ELF-1 (cell line): ENCODE results near the gene HTR1D.
"Not testable (repeated sequence)": the region's sequence is repeated elsewhere in the genome, so short reads cannot be mapped to it uniquely, and the experiment has no call there.

Experiments
- DNase-seq: peaks from one replicate; pipeline ENCODE4 v3.0.0-alpha.2; 2016; ENCODE audit warnings: low read depth, low spot score

The HTR1D gene

GRCh38 chr1:23217421-23218115, at the start of gene HTR1D:
Gene HTR1D, minus strand, starts transcription at chr1:23217502. Its CDS starts 23,283 bp downstream, at chr1:23194219.
- peak; percentile 40 for DNase-seq

- DNase-seq, result peak; percentile 81
Observed at GRCh38 chr1:23263380-23263887, 46.1 kb upstream of the HTR1D start.

DNA sequence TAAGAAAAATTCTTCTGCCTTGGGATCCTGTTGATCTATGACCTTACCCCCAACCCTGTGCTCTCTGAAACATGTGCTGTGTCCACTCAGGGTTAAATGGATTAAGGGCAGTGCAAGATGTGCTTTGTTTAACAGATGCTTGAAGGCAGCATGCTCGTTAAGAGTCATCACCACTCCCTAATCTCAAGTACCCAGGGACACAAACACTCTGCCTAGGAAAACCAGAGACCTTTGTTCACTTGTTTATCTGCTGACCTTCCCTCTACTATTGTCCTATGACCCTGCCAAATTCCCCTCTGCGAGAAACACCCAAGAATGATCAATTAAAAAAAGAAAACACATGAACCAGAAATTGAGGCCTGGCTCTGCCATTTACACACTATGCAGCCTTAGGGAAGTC, 40.8 kb upstream of the HTR1D start:
- DNase-seq, result not testable (repeated sequence)

DNA sequence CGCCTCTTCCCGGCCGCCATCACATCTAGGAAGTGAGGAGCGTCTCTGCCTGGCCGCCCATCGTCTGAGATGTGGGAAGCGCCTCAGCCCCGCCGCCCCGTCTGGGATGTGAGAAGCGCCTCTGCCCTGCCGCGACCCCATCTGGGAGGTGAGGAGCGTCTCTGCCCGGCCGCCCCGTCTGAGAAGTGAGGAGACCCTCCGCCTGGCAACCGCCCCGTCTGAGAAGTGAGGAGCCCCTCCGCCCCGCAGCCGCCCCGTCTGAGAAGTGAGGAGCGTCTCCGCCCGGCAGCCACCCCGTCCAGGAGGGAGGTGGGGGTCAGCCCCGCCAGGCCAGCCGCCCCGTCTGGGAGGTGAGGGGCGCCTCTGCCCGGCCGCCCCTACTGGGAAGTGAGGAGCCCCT, 40.1 kb upstream of the HTR1D start:
- DNase-seq, result not testable (repeated sequence)

- no peak for DNase-seq
Observed at GRCh38 chr1:23254584-23254983, 37.3 kb upstream of the HTR1D start.

GRCh38 chr1:23251812-23252211, 34.5 kb upstream of the HTR1D start:
- DNase-seq, result no peak

DNA sequence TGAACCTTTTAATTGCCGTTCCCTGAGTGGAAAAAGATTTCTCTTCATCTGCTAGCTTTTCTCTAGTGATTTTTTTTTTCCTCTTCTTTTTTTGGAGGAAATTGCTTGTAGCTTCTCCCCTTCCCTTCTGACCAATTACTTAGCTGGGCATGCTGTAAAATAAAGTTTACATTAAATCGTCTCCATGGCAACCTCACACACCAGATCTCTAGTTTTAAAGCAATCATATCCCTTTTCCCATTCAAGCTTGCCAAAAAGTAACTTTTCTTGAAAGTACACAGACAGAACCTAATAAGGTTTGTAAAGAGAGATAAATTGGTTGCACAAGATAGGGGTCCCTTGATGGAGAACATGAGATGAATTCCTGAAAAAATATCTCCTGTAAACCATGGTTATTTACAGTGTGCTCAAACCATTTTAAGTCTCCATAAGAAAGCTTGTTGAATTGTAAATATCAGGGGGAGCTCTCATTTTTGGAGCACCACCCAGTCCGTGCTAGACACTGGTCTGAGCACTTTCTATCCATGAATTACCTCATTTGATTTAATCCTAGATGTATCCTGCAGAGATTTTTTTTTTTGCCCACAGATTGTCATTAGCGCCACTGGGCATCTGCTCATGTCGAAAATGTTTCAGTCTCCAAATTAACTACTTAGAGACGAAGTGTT, 32.6 kb upstream of the HTR1D start:
- no peak for DNase-seq

GRCh38 chr1:23247276-23247675, 30.0 kb upstream of the HTR1D start:
- DNase-seq, result no peak

- no peak for DNase-seq
Observed at GRCh38 chr1:23246274-23246673, 29.0 kb upstream of the HTR1D start.

- DNase-seq, result no peak
Observed at GRCh38 chr1:23244256-23244761, 27.0 kb upstream of the HTR1D start.

DNA sequence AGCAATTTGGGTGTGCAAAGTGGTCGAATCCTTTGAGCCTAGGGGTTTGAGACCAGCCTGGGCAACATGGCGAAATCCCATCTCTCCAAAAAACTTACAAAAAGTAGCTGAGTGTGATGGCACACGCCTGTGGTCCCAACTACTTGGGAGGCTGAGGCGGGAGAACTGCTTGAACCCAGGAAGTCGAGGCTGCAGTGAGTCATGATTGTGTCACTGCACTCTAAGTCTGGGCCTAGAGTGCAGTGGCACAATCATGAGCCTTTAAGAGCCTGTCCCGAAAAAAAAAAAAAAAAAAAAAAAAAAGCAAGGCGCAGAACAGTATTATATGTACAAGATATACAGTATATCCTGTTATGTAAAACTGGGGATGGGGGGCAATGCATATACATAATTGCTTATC, 25.1 kb upstream of the HTR1D start:
- no peak for DNase-seq

DNA sequence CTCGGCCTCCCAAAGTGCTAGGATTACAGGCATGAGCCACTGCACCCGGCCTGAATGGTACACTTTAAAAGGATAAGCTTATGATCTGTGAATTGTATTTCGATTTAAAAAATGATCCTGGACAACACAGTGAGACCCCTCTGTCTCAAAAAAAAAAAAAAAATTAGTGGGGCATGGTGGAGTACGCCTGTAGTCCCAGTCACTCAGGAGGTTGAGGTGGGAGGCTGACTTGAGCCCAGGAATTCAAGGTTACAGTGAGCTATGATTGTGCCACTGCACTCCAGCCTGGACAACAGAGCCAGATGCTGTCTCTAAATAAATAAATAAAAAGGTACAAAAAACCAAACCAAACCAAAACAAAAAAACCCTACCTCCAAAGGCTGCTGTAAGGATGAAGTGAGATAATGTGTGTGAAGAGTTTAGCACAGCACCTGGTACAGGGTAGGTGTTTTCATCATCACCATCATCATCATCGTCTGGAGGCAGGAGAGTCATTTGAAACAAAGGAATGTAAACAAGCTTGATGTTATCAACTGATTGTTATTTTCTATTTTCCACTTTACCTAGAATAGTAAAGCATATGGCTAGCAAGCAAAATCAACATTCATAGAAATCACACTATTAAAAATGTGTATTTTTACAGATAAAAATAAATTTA, 22.5 kb upstream of the HTR1D start:
- DNase-seq, result no peak

DNA sequence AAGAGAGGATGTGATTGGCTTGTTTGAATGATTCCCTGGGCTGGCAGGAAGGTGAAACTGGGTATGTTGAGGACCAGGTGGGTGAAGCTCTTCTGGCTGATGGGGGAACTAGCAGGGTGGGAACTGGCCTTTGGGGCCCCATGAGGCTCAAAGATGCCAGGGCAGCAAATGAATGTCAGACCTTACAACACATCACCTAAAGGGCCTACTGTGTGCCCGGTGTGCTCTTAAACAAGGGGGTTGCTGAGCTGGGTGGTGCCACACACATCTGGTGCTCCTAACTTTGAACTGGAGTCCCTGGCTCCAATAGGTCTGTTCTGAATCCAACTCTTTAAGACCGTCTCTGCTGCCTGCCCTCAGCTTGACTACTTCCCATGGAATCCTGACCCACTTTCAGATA, 21.3 kb upstream of the HTR1D start:
- DNase-seq, result no peak

DNA sequence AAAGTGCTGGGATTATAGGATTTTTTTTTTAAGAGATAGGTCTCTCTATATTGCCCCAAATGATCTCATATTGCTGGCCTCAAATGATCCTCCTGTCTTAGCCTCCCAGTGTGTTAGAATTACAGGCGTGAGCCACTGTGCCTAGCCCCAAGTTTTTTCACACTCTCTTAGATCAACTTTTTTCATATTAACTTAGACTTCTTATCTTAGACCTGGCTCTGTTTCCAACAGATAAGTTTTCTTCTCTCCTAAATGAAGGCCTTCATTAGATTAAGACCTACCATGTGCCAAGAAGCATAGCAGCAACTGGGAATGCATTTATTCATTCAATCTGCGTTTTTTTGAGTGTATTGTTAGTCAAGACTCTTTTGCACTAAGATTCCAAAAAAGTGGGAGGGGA, 20.2 kb upstream of the HTR1D start:
- DNase-seq, result no peak

DNA sequence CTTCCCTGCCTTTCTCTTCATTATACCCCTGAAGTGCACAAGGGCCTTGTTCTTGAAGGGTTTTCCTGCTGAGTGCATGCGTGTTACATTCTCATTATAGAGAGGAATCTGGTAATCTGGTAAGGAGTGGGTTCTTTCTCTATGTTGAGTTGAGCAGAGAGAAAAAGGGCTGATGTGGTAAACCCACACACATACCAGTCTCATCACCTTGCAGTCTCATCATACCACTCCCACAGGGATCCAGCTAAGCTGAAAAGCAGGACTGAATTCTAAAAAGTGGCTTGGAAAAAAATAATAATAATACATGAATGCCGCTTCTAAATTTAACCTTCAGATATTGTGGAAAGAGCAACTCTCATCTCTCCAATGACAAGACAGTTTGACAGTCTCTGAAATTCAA, 10.5 kb upstream of the HTR1D start:
- DNase-seq, result no peak

- no peak for DNase-seq
Observed at GRCh38 chr1:23224739-23225648, 7.7 kb upstream of the HTR1D start.

DNA sequence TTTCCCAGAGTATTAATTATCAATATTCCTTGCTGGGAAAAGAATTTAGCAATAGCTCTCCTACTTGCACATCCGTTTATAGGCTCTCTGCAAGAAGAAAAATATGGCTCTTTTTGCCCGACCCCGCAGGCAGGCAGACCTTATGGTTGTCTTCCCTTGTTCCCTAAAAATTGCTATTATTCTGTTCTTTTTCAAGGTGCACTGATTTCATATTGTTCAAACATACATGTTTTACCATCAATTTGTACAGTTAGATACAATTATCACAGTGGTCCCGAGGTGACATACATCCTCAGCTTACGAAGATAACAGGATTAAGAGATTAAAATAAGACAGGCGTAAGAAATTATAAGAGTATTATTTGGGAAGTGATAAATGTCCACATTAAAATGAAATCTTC, 6.7 kb upstream of the HTR1D start:
- DNase-seq, result not testable (repeated sequence)

- not testable (repeated sequence) for DNase-seq
Observed at GRCh38 chr1:23223490-23223951, 6.2 kb upstream of the HTR1D start.

- no peak for DNase-seq
Observed at GRCh38 chr1:23222742-23223141, 5.4 kb upstream of the HTR1D start.

GRCh38 chr1:23222331-23222730, 5.0 kb upstream of the HTR1D start:
- DNase-seq, result no peak

GRCh38 chr1:23221107-23221506, 3.8 kb upstream of the HTR1D start:
- DNase-seq, result no peak
